Nephron progenitor cell (in vitro differentiated cells): ENCODE measurements around the gene APOBEC3A.

Experiments used
- DNase-seq: peaks from one replicate; pipeline ENCODE4 v3.0.0; 2021
- H3K27ac Mint-ChIP-seq: 2 replicates; pipeline ENCODE4 v1.8.0; 2021; ENCODE audit warnings: mild to moderate bottlenecking, moderate library complexity, mixed read lengths
- H3K27me3 Mint-ChIP-seq: 2 replicates; pipeline ENCODE4 v1.8.0; 2021; ENCODE audit warnings: mild to moderate bottlenecking, low read depth, mixed read lengths; ENCODE audit not compliant: poor library complexity
- H3K36me3 Mint-ChIP-seq: 2 replicates; pipeline ENCODE4 v1.8.0; 2021; ENCODE audit warnings: low read depth, mixed read lengths
- H3K4me1 Mint-ChIP-seq: 2 replicates; pipeline ENCODE4 v1.8.0; 2021; ENCODE audit warnings: mixed read lengths
- H3K4me3 Mint-ChIP-seq: 2 replicates; pipeline ENCODE4 v1.8.0; 2021; ENCODE audit warnings: mild to moderate bottlenecking, moderate library complexity, mixed read lengths
- H3K9me3 Mint-ChIP-seq: 2 replicates; pipeline ENCODE4 v1.8.0; 2021; ENCODE audit warnings: mild to moderate bottlenecking, moderate library complexity, mixed read lengths
- TF ChIP-seq, protein P1 (sequence below): fragments of 200-600 bp; sonication (generic); IDR thresholded peaks from 2 replicates; pipeline ENCODE4 v1.5.0; 2021; ENCODE audit warnings: antibody characterized with exemption

APOBEC3A gene

DNA sequence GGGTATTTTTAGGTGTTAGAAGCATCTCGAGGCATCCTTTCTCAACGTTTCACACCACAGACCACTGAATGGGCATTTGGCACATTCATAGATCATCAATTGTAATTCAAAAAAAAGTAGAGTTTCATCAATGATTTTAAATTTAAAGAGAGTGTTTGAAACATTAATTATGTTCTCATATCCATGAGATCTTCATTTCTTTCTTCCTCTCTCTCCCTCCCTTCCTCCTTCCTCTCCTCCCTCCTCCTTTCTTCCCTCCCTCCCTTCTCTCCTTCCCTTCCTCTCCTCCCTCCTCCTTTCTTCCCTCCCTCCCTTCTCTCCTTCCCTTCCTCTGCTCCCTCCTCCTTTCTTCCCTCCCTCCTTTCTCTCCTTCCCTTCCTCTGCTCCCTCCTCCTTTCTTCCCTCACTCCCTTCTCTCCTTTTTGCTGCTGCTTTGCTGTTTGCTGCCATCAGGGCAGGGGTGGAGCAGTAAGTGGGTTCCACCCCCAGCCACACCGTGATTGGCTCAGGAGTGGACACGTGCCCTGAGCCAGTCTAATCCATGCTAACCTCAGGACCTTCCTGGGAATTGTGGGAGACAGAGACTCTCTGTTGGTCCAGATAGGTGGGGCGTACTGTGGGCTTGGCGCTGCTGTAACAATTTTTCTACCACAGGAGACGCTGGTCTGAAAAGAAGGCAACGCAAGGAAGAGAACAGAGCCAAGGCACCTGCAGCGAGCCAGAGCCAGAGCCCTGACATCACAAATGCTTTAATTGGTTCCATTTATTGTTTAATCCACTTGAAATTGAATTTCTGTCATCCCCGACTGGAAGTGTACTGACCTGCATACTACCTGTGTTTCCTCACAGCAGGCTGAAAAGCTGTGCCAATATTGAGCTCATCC lies 33.7 kb upstream of the APOBEC3A start:
- no peak for DNase-seq
- H3K4me3 Mint-ChIP-seq = no peak overlapping the region
- TF ChIP-seq, protein P1, sequence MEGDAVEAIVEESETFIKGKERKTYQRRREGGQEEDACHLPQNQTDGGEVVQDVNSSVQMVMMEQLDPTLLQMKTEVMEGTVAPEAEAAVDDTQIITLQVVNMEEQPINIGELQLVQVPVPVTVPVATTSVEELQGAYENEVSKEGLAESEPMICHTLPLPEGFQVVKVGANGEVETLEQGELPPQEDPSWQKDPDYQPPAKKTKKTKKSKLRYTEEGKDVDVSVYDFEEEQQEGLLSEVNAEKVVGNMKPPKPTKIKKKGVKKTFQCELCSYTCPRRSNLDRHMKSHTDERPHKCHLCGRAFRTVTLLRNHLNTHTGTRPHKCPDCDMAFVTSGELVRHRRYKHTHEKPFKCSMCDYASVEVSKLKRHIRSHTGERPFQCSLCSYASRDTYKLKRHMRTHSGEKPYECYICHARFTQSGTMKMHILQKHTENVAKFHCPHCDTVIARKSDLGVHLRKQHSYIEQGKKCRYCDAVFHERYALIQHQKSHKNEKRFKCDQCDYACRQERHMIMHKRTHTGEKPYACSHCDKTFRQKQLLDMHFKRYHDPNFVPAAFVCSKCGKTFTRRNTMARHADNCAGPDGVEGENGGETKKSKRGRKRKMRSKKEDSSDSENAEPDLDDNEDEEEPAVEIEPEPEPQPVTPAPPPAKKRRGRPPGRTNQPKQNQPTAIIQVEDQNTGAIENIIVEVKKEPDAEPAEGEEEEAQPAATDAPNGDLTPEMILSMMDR = no peak
- peaks cover 44% of the 10 kb centered on the region for H3K27me3 Mint-ChIP-seq
- H3K27ac Mint-ChIP-seq = no peak overlapping the region
- no peaks in the 10 kb centered on the region for H3K36me3 Mint-ChIP-seq
- H3K9me3 Mint-ChIP-seq = no peaks in the 10 kb centered on the region
- H3K4me1 Mint-ChIP-seq = peaks cover 19% of the 10 kb centered on the region

DNA sequence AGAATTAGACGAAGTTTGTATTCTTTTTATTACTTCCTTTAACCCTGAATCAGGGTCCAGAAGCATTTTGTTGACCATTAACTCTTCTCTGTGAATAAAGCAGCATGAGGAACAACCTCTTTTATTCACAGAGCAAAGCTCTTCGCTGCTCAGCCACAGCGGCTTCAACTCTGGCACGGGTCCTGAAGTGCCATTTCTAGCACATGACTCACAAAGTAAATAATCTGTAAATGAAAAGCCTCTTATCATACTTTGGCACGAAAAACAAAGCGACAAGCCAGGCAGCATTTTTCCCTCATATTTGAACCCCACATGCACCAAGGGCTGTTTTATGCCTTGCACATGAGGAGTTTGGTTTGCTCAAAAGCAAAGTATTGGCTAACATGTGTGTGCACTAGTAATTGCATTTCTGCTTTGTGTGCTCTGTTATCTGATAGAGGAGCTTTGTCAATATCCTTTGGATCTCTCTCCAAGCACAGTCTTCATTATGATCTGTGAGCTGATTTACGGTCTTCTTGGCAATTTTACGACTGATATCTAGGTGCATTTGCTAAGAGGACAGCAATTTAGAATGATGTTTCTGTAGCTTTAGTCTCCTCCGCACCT lies 33.0 kb upstream of the APOBEC3A start:
- DNase-seq = no peak
- H3K4me1 Mint-ChIP-seq = peaks cover 19% of the 10 kb centered on the region
- H3K36me3 Mint-ChIP-seq = no peaks in the 10 kb centered on the region
- H3K9me3 Mint-ChIP-seq = no peaks in the 10 kb centered on the region
- H3K27ac Mint-ChIP-seq = no peak overlapping the region
- H3K4me3 Mint-ChIP-seq = no peak overlapping the region
- TF ChIP-seq, protein P1 = no peak
- peaks cover 46% of the 10 kb centered on the region for H3K27me3 Mint-ChIP-seq

DNA sequence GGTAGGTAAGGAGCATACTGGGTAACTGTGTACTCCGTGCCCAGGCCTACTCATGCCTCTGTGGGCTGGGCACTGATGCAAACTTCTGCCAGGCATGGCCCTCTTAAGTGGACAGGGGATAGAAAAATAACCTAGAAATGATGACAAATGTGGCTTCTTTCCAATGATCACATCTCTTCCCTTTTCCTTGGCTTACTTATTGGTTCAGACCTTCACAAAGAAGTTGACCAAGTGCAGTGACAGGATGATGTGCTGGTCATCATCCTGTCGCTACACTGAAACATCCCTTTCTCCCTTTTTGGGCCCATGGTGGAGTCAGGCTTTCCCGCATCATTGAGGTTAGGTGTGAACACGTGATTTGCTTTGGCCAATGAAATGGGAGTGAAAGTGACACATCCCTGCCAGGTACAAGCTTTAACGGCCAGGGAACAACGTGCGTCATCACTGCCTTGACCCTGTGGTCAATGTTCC lies 31.8 kb upstream of the APOBEC3A start:
- Mint-ChIP-seq H3K9me3 (no peaks in the 10 kb centered on the region), H3K36me3 (no peaks in the 10 kb centered on the region), H3K4me1 (peaks cover 19% of the 10 kb centered on the region), H3K27me3 (peaks cover 43% of the 10 kb centered on the region), H3K4me3 (no peak overlapping the region), H3K27ac (no peak overlapping the region)
- TF ChIP-seq, protein P1 = no peak
- DNase-seq = no peak

DNA sequence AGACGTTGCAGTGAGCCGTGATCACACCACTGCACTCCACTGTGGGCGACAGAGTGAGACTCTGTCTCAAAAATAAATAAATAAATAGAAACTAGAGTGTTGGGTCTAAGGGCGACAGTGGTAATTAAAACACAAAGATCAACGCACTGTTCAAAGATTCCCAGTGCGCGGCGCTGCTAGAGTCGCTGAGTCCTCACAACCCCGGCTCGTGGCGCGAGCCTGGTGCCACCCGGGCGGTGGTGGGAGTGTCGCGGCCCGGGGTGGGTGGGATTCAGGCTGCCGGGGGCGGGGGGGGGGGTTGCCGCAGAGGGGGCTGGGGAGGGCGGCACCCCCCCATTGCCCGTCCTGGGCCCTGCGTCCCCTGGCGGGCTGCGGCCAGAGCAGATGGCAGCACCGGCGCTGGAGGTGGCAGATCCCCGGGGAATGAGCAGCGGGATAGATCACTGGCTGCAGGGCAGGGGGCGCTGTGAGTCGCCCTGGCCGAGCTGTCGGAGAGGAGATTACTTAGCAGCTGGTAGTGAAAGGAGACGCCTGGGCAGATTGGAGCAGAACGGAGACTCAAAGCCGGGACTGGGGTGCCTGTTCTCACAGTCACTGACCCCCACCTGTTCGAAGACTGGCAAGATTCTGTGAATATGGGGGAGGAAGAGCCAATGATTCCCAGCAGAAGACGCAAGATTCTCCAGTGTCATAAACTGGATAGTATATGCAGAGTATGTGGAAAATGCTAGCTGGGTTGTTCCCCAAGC lies 30.2 kb upstream of the APOBEC3A start:
- H3K9me3 Mint-ChIP-seq = peaks cover 2% of the 10 kb centered on the region
- H3K27me3 Mint-ChIP-seq = peaks cover 35% of the 10 kb centered on the region
- H3K36me3 Mint-ChIP-seq = no peaks in the 10 kb centered on the region
- no peak overlapping the region for H3K27ac Mint-ChIP-seq
- TF ChIP-seq, protein P1 = peak; percentile 68
- H3K4me1 Mint-ChIP-seq = peaks cover 19% of the 10 kb centered on the region
- peak overlapping the region; percentile 72 for H3K4me3 Mint-ChIP-seq
- DNase-seq = peak; percentile 80

DNA sequence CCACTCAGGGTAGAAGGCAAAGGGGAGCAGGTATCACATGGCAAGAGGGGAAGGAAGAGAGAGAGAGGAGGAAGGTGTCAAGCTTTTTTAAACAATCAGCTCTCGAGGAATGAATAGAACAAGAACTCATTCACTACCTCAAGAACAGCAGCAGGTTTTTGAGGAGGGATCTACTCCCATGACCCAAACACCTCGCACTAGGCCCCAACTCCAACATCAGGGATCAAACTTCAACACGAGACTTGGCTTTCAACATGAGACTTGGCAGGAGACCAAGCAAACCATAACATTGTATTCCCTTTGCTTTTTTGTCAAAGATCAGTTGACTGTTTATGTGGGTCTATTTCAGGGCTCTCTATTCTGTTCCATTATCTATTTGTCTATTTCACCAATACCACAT lies 26.9 kb upstream of the APOBEC3A start:
- H3K9me3 Mint-ChIP-seq = peaks cover 13% of the 10 kb centered on the region
- H3K4me3 Mint-ChIP-seq = no peak overlapping the region
- no peak overlapping the region for H3K27ac Mint-ChIP-seq
- no peaks in the 10 kb centered on the region for H3K36me3 Mint-ChIP-seq
- peaks cover 27% of the 10 kb centered on the region for H3K27me3 Mint-ChIP-seq
- peaks cover 21% of the 10 kb centered on the region for H3K4me1 Mint-ChIP-seq
- TF ChIP-seq, protein P1 = no peak
- no peak for DNase-seq
